ENCODE data around the gene APBB1.

Gene APBB1

DNA sequence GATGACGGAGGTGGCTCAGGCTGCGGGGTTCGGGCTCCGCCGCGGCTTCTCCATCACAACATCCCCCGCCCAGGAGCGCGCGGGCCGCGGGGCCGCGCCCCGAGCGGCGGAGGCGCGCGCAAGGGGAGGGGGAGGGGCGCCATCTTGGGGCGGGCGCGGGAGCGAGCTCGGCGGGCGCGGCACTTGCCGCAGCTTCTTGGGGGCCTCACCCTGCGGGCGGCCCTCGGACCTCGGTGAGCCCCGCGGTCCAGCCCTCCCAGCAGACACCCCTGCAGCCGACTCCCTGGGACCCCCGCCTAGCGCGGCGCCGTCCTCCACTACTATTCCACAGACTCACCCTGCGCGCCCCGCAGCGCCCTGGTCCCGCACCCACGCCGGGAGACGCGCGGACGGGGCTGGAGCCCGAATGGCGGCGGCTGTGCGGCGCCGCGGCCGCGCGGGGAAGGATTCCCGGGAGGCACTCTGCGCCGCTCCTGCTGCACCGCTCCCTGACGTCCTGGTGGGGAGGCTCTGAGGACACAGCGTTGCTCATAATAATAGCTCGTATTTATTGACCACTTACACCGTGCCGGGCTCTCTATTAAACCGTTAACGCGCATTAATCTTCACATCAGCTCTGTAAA, at the start of gene APBB1:
Gene APBB1 (minus strand): TSS at position 86 of the 623 bp plus-strand sequence. CDS start 7,747 bp downstream, outside the sequence.
- peak; percentile 74 to 78 for DNase-seq

GRCh38 chr11:6459099-6459450, 40.2 kb upstream of the APBB1 start:
- DNase-seq, result no peak

DNA sequence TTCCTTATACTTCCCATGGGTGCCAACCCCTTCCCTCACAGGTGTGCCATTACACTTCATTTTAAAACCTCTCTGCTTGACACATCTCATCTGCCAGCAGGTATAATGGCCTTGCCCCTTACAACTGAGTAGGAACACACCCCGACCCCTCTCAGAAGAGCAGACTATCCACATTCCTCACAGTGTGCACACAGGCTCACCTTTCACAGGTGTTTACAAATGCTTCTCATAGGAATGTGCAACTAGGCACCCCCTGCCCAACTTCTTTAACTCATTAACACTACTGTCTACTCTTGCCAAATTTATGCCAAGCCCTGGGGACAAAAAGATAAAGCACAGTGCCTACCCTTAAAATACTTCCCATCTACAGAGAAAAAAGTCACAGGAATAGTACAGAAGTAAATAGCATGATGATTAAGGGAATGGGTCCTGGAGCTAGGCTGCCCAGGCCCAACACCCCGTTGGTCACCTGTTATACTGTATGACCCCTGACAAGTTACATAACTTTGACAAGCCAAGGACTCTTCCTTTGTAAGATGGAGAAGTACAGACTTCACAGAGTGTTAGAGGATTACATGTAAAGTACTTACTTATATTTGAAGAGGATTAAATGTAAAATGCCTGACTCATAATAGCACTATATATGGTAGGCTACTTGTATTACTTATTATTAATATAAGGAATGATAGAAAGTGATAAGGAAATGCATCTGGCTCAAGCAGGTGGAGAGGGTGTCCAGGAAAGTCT, 39.6 kb upstream of the APBB1 start:
- no peak for DNase-seq

DNA sequence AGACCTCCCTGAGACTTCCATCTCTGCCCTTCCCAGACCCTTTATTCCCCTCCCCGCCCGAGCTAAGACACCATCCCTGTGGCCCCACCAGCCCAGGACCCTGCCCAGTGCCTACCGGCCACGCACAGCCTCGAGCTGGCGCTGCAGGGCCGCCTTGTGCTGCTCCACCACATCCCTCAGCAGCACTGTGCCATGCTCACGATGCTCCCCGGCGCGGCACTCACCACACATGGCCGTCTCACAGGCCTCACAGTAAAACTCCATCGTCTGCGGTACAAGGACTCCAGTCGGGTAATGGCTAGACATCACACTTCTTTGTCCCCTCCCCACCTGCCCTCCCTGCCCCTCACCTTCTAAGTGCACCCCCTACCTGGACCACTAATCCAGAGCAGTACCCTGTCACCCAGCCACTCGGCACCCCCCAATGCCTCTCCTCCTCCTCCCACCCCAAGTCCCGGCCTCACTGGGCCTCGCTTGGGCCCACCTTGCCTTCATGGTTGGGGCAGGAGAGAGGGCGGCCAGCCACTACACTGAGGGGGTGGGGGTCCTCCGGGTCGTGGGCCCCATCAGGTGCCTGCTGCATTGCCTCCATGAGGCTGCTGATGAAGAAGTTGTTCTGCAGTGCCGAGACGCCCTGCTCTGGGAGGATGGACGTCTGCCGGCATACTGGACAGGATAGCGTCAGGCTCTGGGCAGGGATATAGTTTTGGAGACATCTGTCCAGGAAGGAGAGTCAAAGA, 38.9 kb upstream of the APBB1 start:
- no peak for DNase-seq

DNA sequence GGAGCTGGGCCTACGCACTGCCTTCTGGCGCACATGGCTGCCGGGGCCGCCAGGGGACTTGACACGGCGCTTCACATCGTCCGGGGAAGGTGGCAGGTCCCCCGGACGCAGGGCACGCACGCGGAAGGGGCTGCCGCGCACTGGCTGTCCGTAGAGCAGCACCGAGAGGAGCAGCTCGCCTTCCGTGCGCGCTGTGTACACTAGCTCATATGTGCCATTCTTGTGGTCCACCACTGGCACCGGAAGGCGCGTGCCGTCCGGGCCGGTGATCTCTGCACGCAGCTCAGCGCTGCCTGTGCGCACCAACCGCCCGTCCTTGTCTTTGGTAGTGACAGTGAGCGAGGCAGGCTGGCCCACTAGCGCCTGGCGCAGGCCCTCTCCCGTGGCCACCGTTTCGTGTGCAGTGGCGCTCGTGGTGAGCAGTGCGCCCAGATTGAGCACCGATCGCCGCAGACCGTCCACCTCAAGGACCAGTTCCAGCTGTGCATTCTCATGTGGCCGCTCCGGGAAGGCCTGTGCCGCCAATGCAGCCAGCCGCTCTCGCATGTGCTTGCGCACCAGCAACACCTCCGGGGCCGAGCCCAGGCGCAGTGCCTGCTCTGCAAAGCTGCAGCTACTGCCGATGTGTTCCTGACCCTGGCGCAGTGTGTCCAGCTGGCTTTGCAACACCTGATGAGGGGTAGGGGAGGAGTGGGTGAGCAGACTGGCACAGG, 37.6 kb upstream of the APBB1 start:
- no peak for DNase-seq

DNA sequence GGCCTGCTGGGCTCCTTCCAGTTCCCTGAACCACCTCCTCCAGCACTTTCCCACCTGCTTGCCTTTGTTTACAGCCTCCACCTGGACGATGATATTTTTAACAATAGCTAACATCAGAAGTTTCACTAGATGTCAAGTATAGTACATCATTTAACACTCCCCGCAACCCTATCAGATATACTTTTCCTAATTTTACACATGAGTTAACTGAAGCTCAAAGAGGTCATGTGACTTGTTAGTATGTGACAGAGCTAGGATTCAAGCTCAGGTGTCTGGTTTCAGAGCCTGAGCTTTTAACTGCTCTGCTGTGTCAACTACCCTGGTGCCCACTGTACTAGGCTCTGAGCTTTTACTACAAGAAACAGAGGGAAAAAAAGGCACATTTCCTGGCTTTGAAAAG, 36.2 kb upstream of the APBB1 start:
- no peak for DNase-seq

DNA sequence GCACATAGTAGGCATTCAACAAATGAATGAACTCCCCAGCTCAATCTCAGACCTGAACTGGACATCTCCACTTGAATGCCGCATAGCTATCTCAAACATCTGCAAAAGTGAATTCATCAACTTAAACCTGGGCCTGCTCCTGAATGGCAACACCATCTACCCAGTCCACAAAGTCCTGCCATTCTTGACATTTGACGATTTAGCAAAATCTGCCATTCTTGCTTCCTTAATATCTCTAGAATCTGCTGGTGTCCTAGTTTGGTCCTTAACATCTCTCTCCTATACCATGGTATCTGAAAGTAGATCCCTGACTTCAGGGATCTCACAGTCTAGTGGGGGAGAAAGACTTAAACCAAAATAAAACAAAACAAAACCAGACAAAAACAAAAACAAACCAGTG, 34.3 kb upstream of the APBB1 start:
- no peak for DNase-seq

DNA sequence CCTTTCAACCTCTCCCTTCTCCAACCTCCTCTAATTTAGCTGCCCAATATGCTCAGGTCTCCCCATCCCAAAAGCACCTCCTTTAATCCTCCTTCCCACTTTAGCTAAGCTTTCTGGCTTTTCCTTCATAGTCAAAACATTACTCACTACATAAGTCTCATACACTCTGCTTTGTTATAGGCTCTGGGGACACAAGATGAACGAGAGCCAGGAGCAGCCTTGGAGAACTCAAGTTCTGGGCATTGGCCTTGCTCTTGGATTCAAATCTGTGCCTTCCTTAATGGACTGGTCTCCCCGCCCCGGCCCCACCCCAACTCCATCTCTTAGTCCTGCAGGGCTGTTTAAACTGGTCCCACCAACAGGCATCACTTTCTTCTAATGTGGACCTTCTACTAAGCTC, 33.3 kb upstream of the APBB1 start:
- DNase-seq, result no peak

DNA sequence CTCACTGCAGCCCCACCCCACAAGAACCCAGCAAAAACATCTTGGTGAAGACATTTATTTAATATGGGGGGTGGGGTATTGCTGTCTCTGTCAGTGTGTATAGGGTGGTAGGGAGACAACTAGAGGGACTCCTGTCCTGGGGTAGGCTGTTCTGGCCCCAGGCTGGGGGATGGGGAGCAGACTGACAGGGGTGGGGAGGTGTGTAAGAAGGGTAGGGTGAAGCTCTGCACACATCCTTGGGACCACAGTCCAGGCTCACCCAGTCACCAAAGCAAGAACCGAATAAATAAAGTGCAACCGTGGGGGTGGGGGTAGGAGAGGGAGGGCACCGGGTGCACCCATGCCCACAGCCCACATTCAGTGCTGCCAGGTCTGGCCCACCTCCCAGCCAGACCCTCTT, 29.7 kb upstream of the APBB1 start:
- no peak for DNase-seq

DNA sequence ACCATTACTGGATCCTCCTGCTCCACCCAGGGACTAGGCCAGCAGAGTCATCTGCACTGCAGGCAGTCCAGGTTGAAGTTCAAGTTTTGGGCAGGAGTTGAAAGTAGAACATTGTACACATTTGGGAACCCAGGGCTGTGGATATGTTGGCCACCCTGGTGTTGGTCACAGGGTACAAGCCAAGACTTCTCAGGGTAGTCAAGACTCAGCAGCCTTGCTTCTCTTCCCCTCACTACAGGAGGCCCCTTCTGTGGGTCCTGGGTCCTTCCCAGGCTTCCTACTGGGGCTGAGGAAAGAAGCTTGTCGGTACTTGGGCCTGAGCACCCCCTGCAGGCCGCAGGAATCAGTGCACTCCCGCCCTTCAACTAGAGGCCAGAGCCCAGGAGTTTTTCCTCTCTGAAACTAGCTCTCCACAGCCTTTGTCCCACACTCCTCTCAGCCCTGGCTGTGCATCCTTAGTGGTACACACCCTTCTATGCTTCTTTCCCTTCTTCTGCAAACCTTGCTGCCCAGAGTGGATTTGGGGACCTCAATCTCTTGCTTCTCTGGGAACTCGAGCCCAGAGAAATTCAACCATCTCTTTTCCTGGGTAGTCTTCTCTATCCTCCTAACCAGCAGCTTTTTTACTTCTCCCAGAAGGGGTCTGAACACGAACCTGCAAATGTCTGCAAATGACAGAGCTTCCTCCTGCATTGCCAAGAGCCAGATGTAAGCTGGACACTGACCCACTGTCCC, 24.5 kb upstream of the APBB1 start:
- peak; percentile 59 to 63 for DNase-seq

DNA sequence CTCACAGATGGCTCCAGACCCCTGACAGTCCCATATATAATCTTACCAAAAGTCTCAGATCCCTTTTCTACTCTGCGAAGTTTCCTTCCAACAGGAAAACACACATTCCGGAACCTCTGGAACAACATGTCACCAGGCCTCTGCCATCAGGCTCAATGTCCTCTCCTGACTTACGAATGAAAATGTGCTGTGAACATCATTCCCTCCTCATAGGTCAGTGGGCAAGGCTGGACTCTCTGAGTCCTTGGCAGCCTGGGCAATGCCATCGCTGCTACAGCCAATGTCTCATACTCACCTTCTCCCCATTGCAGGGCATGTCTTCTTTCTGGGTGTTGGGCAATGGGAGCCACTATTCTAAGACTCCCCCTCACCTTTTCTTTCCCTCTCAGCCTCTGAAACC, 23.5 kb upstream of the APBB1 start:
- DNase-seq, result no peak

DNA sequence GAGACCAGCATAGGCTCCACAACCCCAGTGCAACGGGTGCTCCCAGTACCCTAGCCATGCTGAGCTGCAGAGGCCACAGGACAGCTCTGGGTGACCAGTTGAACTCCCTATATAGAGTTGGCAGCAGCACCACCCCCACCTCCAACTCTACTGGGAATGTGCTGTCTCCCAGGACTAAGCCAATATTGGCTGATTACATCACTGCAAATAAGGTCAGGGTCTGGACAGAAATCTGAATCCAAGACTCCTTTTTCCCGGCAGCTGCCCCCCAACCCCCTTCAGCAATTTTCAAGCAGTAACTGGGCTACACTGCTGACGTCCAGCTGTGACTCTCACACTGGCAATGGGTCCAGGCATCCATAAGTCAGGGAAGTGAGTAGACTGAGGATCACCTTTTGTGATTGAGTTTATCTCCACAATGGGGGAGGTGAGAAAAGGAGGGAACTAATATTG, 22.0 kb upstream of the APBB1 start, which contains the start of gene HPX:
Gene HPX (minus strand): TSS at position 82 of the 453 bp plus-strand sequence. CDS start 24 bp downstream, at position 58.
- DNase-seq, result no peak

DNA sequence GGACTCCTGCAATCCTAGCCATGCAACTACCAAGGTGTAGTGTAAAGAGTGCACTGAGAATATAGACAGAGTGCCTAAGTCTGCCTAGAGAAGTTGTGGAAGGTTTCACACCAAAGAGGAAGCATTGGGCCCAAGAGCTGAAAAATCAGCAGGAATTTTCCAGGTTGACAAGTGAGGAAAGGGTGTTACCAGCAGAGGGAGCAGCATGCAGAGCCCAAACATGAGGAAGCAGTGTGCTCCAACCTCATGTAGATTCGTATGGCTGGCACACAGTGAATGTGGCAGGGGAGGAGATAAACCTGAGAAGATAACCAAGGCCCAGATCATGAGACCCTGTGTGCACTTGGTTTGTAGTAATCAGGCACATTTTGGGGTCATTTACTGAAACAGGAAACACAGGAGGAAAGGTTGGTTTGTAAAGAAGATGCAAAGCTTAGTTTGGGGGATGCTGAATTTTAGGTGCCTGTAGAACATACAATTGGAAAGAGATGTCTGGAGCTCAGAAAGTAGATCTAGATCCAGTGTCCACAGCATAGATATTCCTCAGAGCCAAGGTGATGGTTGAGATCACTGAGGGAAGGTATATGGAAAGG, 20.2 kb upstream of the APBB1 start:
- DNase-seq, result peak; percentile 32 to 49

DNA sequence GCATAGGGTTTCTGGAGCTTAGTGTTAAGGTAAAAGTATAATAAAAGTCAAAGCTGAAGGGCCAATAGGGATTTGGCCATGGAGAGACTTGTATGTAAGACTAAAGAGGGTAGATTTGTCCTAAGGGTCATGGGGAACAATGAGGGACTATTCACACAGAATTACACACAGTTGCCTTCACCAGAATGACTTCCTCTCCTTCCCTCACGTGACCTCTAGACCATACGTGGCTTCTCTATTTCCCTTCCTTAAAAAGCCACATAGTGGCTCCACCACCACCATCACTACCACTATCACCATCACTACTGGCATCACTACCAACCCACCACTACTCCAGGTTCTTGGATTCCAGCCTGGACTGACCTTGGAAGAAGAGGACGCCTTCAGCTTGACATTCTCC, 19.1 kb upstream of the APBB1 start:
- peak; percentile 11 to 16 for DNase-seq

GRCh38 chr11:6437423-6437822, 18.5 kb upstream of the APBB1 start:
- no peak for DNase-seq

- DNase-seq, result no peak
Observed at GRCh38 chr11:6433998-6434660, 15.2 kb upstream of the APBB1 start.

- DNase-seq, result no peak
Observed at GRCh38 chr11:6431861-6432260, 13.0 kb upstream of the APBB1 start.

DNA sequence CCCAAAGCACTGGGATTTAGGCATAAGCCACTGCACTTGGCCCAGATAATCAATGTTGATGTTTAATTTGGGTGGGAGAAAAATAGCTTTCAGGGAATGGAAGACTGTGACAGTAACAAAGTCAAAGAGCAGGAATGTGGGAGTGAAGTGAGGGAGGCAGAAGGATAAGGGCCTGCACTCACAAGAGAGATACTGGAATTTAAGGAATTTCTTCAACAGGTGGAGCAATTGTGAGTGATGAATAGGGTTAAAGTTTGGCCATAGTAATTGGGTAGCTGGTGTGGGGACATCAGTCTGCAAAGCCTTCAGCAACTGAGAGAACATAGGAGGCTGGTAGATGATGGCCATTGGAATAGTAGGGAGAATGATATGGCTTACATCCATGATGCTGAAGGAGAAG, 8.6 kb upstream of the APBB1 start:
- no peak for DNase-seq

- no peak for DNase-seq
Observed at GRCh38 chr11:6420677-6421076, 1.8 kb upstream of the APBB1 start.

DNA sequence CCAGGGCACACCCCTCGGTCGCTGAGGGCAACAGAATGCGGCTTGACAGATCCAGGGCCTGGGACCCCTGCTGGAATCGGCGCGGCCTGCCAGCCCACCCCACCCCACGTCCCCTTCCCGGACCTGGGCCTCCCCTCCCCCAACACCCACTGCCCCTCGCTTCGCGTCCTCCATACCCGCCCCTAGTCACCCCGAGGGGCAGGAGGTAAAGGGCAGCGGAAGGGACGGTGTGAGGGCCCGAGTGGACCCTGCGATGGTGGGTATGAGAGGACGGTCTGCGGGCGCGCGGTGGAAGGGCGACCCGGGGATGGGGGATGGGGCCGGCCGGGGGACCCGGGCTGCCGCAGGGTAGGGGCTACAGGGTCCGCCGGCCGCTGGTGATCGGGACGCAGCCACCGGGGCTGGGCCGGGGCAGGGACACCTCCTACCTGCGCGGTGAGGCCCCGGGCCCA, 311 bp downstream of the APBB1 start:
- no peak for DNase-seq

GRCh38 chr11:6417907-6418556, 862 bp downstream of the APBB1 start:
- DNase-seq, result no peak
